Endothelial cell of umbilical vein (primary cell): ENCODE data around the gene CECR2. TPM values are rescaled to one million over a fixed set of nuclear protein-coding genes. Genes with fewer than 3 reads are reported as not detected.

ENCODE experiments used
- BruUV-seq: library from RNA; stranded (reverse); fragments of 400-500 nt; replicated peaks from 2 replicates; lab custom pipeline; 2021; lab: Mats Ljungman, UMichigan
- CTCF ChIA-PET: fragments of 300-600, 350-600 bp; sonication (Branson Sonifier 250); formaldehyde crosslinking; loops from one replicate; lab custom pipeline; 2021; ENCODE audit warnings: antibody characterized with exemption, inconsistent platforms; lab: Charles Lee
- POLR2A ChIA-PET: fragments of 300-600, 350-600 bp; sonication (Branson Sonifier 250); formaldehyde crosslinking; loops from one replicate; lab custom pipeline; 2021; ENCODE audit warnings: antibody characterized with exemption, inconsistent platforms; lab: Charles Lee
- DNase-seq: peaks from one replicate; pipeline ENCODE4 v3.0.0-alpha.2; 2011; ENCODE audit warnings: low read depth, low spot score
- FAIRE-seq: peaks from 2 replicates; lab custom pipeline; 2011; peaks lifted over from hg19 to GRCh38; lab: Jason Lieb, UNC
- H2AFZ ChIP-seq: 2 replicates; pipeline ENCODE4 v1.6.0; 2012; ENCODE audit warnings: low read depth, low read length, control low read depth, inconsistent platforms
- H3K27ac ChIP-seq: 2 replicates; pipeline ENCODE4 v1.5.1; 2011; ENCODE audit warnings: low read depth, mild to moderate bottlenecking, control low read depth, low read length, moderate library complexity; ENCODE audit not compliant: insufficient read depth
- H3K27me3 ChIP-seq, 2 experiments: 2 replicates each; pipeline versions ENCODE4 v1.6.0 to v1.6.1; 2011; ENCODE audit warnings: low read length in 2 of 2, mixed read lengths in 1 of 2; ENCODE audit not compliant: control insufficient read depth in 2 of 2, insufficient read depth in 2 of 2
- H3K36me3 ChIP-seq, 2 experiments: 2 replicates in 1 of 2; 3 replicates in 1 of 2; pipeline ENCODE4 v1.5.1; 2011; ENCODE audit warnings: low read length in 2 of 2, mild to moderate bottlenecking in 1 of 2, moderate library complexity in 1 of 2; ENCODE audit not compliant: control insufficient read depth in 2 of 2, insufficient read depth in 2 of 2; ENCODE audit errors: extremely low read depth in 1 of 2
- H3K4me1 ChIP-seq: 3 replicates; pipeline ENCODE4 v1.5.1; 2011; ENCODE audit warnings: mild to moderate bottlenecking, low read length; ENCODE audit not compliant: control insufficient read depth, insufficient read depth; ENCODE audit errors: extremely low read depth
- H3K4me2 ChIP-seq: 2 replicates; pipeline ENCODE4 v1.6.1; 2011; ENCODE audit warnings: low read length, control low read depth, mixed read lengths; ENCODE audit not compliant: insufficient read depth
- H3K4me3 ChIP-seq, 3 experiments: fragments of 200-600 bp in 1 of 3; sonication (generic), shearing (Covaris generic) in 1 of 3; replicated peaks in 1 of 3; 2 replicates each; pipeline ENCODE4 v1.5.1; 2011 to 2016; ENCODE audit warnings: control low read depth in 3 of 3, low read length in 3 of 3, mild to moderate bottlenecking in 2 of 3, inconsistent platforms in 1 of 3, low read depth in 1 of 3, moderate library complexity in 1 of 3; ENCODE audit not compliant: insufficient read depth in 1 of 3
- H3K79me2 ChIP-seq: 2 replicates; pipeline ENCODE4 v1.6.0; 2012; ENCODE audit warnings: low read length, inconsistent platforms; ENCODE audit not compliant: control insufficient read depth, insufficient read depth
- H3K9ac ChIP-seq: replicated peaks from 2 replicates; pipeline ENCODE3; 2011; ENCODE audit warnings: low read length, control low read depth; ENCODE audit not compliant: insufficient read depth; ENCODE audit errors: extremely low read depth
- H3K9me1 ChIP-seq: replicated peaks from 3 replicates; pipeline ENCODE4 v1.6.0; 2011; ENCODE audit warnings: mild to moderate bottlenecking, low read length; ENCODE audit not compliant: control insufficient read depth, insufficient read depth; ENCODE audit errors: extremely low read depth
- H3K9me3 ChIP-seq: replicated peaks from 2 replicates; pipeline ENCODE4 v1.5.1; 2012; ENCODE audit warnings: low read length, inconsistent platforms; ENCODE audit not compliant: control insufficient read depth, insufficient read depth
- H4K20me1 ChIP-seq: replicated peaks from 2 replicates; pipeline ENCODE3; 2011; ENCODE audit warnings: mild to moderate bottlenecking, low read length; ENCODE audit not compliant: control insufficient read depth, insufficient read depth; ENCODE audit errors: extremely low read depth
- EZH2 ChIP-seq: IDR thresholded peaks from 2 replicates; pipeline ENCODE4 v1.6.1; 2012; ENCODE audit warnings: borderline replicate concordance, low read depth, mild to moderate bottlenecking, moderate library complexity, low read length, inconsistent platforms; ENCODE audit not compliant: severe bottlenecking
- GATA2 ChIP-seq: IDR thresholded peaks from 2 replicates; pipeline ENCODE4 v1.7.0; 2011; ENCODE audit warnings: low read depth, mild to moderate bottlenecking, moderate library complexity, mixed read lengths, low read length; ENCODE audit not compliant: insufficient read length, insufficient read depth
- JUN ChIP-seq: IDR thresholded peaks from 2 replicates; pipeline ENCODE4 v1.6.1; 2011; ENCODE audit warnings: borderline replicate concordance, low read depth; ENCODE audit not compliant: insufficient read length, insufficient read depth
- dilution Hi-C: fragments of 300-500 bp; cut with MboI; formaldehyde crosslinking; loops from one replicate; pipeline ENCODE4 v1.15.0; 2019; ENCODE audit warnings: low sequenced_read_pairs; ENCODE audit not compliant: extremely low pct_ligation_motif_present
- intact Hi-C: fragments of 100-400 bp; cut with micrococcal nuclease; formaldehyde crosslinking; loops from one replicate; pipeline ENCODE4 v1.10.0; 2022
- polyA plus RNA-seq, 4 experiments: library from polyadenylated mRNA; depleted of rRNA in 3 of 4; stranded (reverse) in 3 of 4; unstranded in 1 of 4; fragments of >200 nt; gene quantifications; 2 replicates each; pipeline versions ENCODE4 v1.2.1 to v1.2.3, GENCODE V29; 2011 to 2012; ENCODE audit warnings: missing spikeins in 1 of 4
- total RNA-seq: library from RNA; stranded (reverse); gene quantifications from 2 replicates; pipeline ENCODE4 v1.2.3, GENCODE V29; 2021
- TF ChIP-seq, protein P1 (sequence below): IDR thresholded peaks from 2 replicates; pipeline ENCODE4 v1.6.1; 2011; ENCODE audit not compliant: insufficient read depth, insufficient read length
- TF ChIP-seq, protein P2 (sequence below), 2 donors: IDR thresholded peaks; 1 replicate in 1 of 2; 2 replicates in 1 of 2; pipeline ENCODE4 v1.5.1; 2011; ENCODE audit warnings: low read length in 2 of 2, mild to moderate bottlenecking in 2 of 2, moderate library complexity in 2 of 2, control low read depth in 1 of 2, inconsistent platforms in 1 of 2, low read depth in 1 of 2; ENCODE audit not compliant: insufficient read depth in 1 of 2; ENCODE audit errors: extremely low read depth in 1 of 2

The CECR2 gene
- total and polyA plus RNA-seq, 2 donors (not counting 3 experiments of a cell fraction or from before 2014, with no cell fraction given) = 0.01 TPM; not detected in 1

DNA sequence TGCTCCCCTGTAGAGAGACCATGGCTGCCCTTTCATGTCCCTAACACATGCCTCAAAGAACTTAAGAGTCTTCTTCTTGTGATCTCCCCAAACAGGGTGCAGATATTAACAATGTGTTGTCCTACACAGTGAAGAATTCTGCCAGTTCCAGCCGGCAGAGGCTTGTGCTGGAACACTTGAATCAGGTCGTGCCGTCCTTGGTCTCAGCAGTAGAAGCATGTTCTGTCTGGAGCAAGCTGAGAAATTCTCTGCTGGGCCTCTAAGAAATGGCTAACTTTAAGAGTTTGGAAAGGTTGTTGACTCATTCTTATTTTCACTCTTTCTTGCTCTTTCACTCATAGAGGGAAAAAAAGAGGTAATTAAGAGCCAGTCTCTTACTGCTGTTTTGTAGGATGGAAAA lies 123.0 kb downstream of the CECR2 start:
- BruUV-seq = no TSS peak
- CTCF ChIA-PET = interaction anchor here (1.2 to 1.7 kb wide), 2 partner anchors 9 to 320 kb away, joined by 3 to 12 read pairs; no protein-coding TSS in a partner anchor
- dilution Hi-C loops = no loop called here
- Histone ChIP-seq H2AFZ (no peak overlapping the region), H3K9me1 (no peaks in the 10 kb centered on the region), H3K27ac (no peak overlapping the region), H3K4me1 (no peaks in the 10 kb centered on the region), H3K9ac (no peak overlapping the region), H3K79me2 (no peaks in the 10 kb centered on the region), H3K4me2 (no peak overlapping the region), H3K4me3 (no peak overlapping the region), H3K36me3 (no peaks in the 10 kb centered on the region), H3K9me3 (no peaks in the 10 kb centered on the region), H4K20me1 (no peaks in the 10 kb centered on the region), H3K27me3 (no peaks in the 10 kb centered on the region)
- FAIRE-seq (no peak), DNase-seq (no peak)
- TF ChIP-seq GATA2 = no peak
- TF ChIP-seq EZH2 = no peak
- TF ChIP-seq JUN = no peak
- TF ChIP-seq, protein P1, sequence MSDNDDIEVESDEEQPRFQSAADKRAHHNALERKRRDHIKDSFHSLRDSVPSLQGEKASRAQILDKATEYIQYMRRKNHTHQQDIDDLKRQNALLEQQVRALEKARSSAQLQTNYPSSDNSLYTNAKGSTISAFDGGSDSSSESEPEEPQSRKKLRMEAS = no peak
- TF ChIP-seq, protein P2, sequence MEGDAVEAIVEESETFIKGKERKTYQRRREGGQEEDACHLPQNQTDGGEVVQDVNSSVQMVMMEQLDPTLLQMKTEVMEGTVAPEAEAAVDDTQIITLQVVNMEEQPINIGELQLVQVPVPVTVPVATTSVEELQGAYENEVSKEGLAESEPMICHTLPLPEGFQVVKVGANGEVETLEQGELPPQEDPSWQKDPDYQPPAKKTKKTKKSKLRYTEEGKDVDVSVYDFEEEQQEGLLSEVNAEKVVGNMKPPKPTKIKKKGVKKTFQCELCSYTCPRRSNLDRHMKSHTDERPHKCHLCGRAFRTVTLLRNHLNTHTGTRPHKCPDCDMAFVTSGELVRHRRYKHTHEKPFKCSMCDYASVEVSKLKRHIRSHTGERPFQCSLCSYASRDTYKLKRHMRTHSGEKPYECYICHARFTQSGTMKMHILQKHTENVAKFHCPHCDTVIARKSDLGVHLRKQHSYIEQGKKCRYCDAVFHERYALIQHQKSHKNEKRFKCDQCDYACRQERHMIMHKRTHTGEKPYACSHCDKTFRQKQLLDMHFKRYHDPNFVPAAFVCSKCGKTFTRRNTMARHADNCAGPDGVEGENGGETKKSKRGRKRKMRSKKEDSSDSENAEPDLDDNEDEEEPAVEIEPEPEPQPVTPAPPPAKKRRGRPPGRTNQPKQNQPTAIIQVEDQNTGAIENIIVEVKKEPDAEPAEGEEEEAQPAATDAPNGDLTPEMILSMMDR (IDR thresholded peaks at IDR 0.05; ENCODE audit: extremely low read depth in 1 of 2, insufficient read depth in 1 of 2, low read depth in 1 of 2, low read length in 2 of 2) = no peak
- POLR2A ChIA-PET = no interaction called here
- intact Hi-C loops = no loop called here
